ENCODE measurements around the gene SNX5.

GRCh38 chr20:17904027-17904426 lies 64.6 kb downstream of the SNX5 start:
- TF ChIP-seq HDGF (IDR thresholded peaks at IDR 0.05; ENCODE audit: borderline replicate concordance) (no peak), BHLHE40 (IDR thresholded peaks at IDR 0.05; ENCODE audit: borderline replicate concordance) (no peak), TARDBP (IDR thresholded peaks at IDR 0.05) (no peak), FOXA1 (IDR thresholded peaks at IDR 0.05) (no peak), L3MBTL2 (conservative IDR thresholded peaks at IDR 0.05) (no peak), FOXM1 (IDR thresholded peaks at IDR 0.05; ENCODE audit: borderline replicate concordance) (no peak)
